C4-2B (cell line): ENCODE data around the gene MYH15.

ENCODE experiments used
- CTCF ChIP-seq: fragments of 450-650 bp; conservative IDR thresholded peaks from 2 replicates; pipeline ENCODE4 v1.5.1; 2017; ENCODE audit warnings: mild to moderate bottlenecking
- ZFX ChIP-seq: fragments of 450-650 bp; IDR thresholded peaks from 2 replicates; pipeline ENCODE4 v1.6.1; 2017

GRCh38 chr3:108485146-108485545 is 25.2 kb downstream of the MYH15 start:
- TF ChIP-seq CTCF (no peak), ZFX (no peak)
